ENCODE measurements around the gene OBI1.

Gene OBI1

GRCh38 chr13:78658630-78659449, at the start of gene OBI1:
Gene OBI1, minus strand, starts transcription at chr13:78659155. Its CDS starts 35 bp downstream, at chr13:78659120.
- peak; percentile 95 for DNase-seq (ENCODE audit: low spot score)

- DNase-seq (ENCODE audit: low spot score) = no peak
These were observed 42.4 kb upstream of the OBI1 start for GRCh38 chr13:78701383-78701782.

- no peak for DNase-seq (ENCODE audit: low spot score)
These were observed 41.4 kb upstream of the OBI1 start for GRCh38 chr13:78700121-78700910.

- DNase-seq (ENCODE audit: low spot score) = peak; percentile 9
These were observed 30.1 kb upstream of the OBI1 start for GRCh38 chr13:78689011-78689410.

GRCh38 chr13:78686461-78686860, 27.5 kb upstream of the OBI1 start:
- DNase-seq (ENCODE audit: low spot score) = no peak

- DNase-seq (ENCODE audit: low spot score) = no peak
These were observed 21.8 kb upstream of the OBI1 start for GRCh38 chr13:78680576-78681350.

- no peak for DNase-seq (ENCODE audit: low spot score)
These were observed 21.2 kb upstream of the OBI1 start for GRCh38 chr13:78680115-78680561.

GRCh38 chr13:78679329-78679728, 20.4 kb upstream of the OBI1 start:
- no peak for DNase-seq (ENCODE audit: low spot score)

GRCh38 chr13:78675112-78675511, 16.2 kb upstream of the OBI1 start:
- no peak for DNase-seq (ENCODE audit: low spot score)

GRCh38 chr13:78674638-78675037, 15.7 kb upstream of the OBI1 start:
- DNase-seq (ENCODE audit: low spot score) = no peak

GRCh38 chr13:78662467-78662866, 3.5 kb upstream of the OBI1 start:
- no peak for DNase-seq (ENCODE audit: low spot score)

GRCh38 chr13:78660495-78660857, 1.5 kb upstream of the OBI1 start:
- no peak for DNase-seq (ENCODE audit: low spot score)

- DNase-seq (ENCODE audit: low spot score) = peak; percentile 7
These were observed 958 bp upstream of the OBI1 start for GRCh38 chr13:78659732-78660494.

- DNase-seq (ENCODE audit: low spot score) = no peak
These were observed 435 bp upstream of the OBI1 start for GRCh38 chr13:78659450-78659730.

GRCh38 chr13:78657699-78658629, 991 bp downstream of the OBI1 start:
- peak; percentile 26 for DNase-seq (ENCODE audit: low spot score)

- no peak for DNase-seq (ENCODE audit: low spot score)
These were observed 3.0 kb downstream of the OBI1 start for GRCh38 chr13:78655906-78656305.

- no peak for DNase-seq (ENCODE audit: low spot score)
These were observed 3.9 kb downstream of the OBI1 start for GRCh38 chr13:78655007-78655406.

GRCh38 chr13:78652651-78653050, 6.3 kb downstream of the OBI1 start:
- no peak for DNase-seq (ENCODE audit: low spot score)

- DNase-seq (ENCODE audit: low spot score) = no peak
These were observed 8.3 kb downstream of the OBI1 start for GRCh38 chr13:78650717-78651083.

- no peak for DNase-seq (ENCODE audit: low spot score)
These were observed 8.8 kb downstream of the OBI1 start for GRCh38 chr13:78649997-78650716.

Data from GM03348 (cell line).